GM12878 (cell line): ENCODE data around the gene TBKBP1.

Source experiments
- ESRRA ChIP-seq: IDR thresholded peaks from 2 replicates; pipeline ENCODE4 v1.6.1; 2012; ENCODE audit warnings: mild to moderate bottlenecking, low read length, improper control_type of control experiment
- FOXK2 ChIP-seq: fragments of 450-650 bp; IDR thresholded peaks from 2 replicates; pipeline ENCODE4 v1.6.1; 2017; ENCODE audit warnings: mild to moderate bottlenecking, moderate library complexity
- MAX ChIP-seq: IDR thresholded peaks from 2 replicates; pipeline ENCODE4 v1.6.1; 2012; ENCODE audit warnings: low read depth, low read length, improper control_type of control experiment
- MYC ChIP-seq: IDR thresholded peaks from 2 replicates; pipeline ENCODE4 v1.6.1; 2011; ENCODE audit warnings: mild to moderate bottlenecking, low read length, moderate library complexity, inconsistent platforms; ENCODE audit not compliant: insufficient read depth, insufficient replicate concordance, insufficient read length, severe bottlenecking
- NBN ChIP-seq: fragments of 450-650 bp; IDR thresholded peaks from 2 replicates; pipeline ENCODE4 v1.6.1; 2016
- NFXL1 ChIP-seq: fragments of 450-650 bp; IDR thresholded peaks from 2 replicates; pipeline ENCODE4 v1.6.1; 2017; ENCODE audit warnings: antibody characterized with exemption, mild to moderate bottlenecking, borderline replicate concordance
- NR2C2 ChIP-seq: IDR thresholded peaks from 2 replicates; pipeline ENCODE4 v1.6.1; 2011; ENCODE audit warnings: borderline replicate concordance, low read depth; ENCODE audit not compliant: control insufficient read depth, insufficient read length
- POLR2A ChIP-seq: IDR thresholded peaks from 2 replicates; pipeline ENCODE4 v1.6.1; 2011; ENCODE audit warnings: low read depth, mild to moderate bottlenecking, low read length
- POLR2AphosphoS5 ChIP-seq: IDR thresholded peaks from 2 replicates; pipeline ENCODE4 v1.6.1; 2011; ENCODE audit warnings: mild to moderate bottlenecking, low read length, inconsistent platforms
- RAD21 ChIP-seq: IDR thresholded peaks from 2 replicates; pipeline ENCODE4 v1.6.1; 2011; ENCODE audit warnings: mild to moderate bottlenecking, low read depth, low read length, moderate library complexity; ENCODE audit not compliant: insufficient read depth
- SIX5 ChIP-seq: IDR thresholded peaks from 2 replicates; pipeline ENCODE4 v1.6.1; 2011; ENCODE audit warnings: mild to moderate bottlenecking, low read depth, low read length, moderate library complexity; ENCODE audit not compliant: severe bottlenecking
- SRF ChIP-seq, 2 experiments: IDR thresholded peaks; 2 replicates each; pipeline ENCODE4 v1.6.1; 2011; ENCODE audit warnings: low read depth in 2 of 2, low read length in 2 of 2, mild to moderate bottlenecking in 1 of 2, moderate library complexity in 1 of 2
- YY1 ChIP-seq: IDR thresholded peaks from 2 replicates; pipeline ENCODE4 v1.6.1; 2011; ENCODE audit warnings: low read depth, mild to moderate bottlenecking, low read length
- TF ChIP-seq, protein P1 (sequence below), 3 experiments: IDR thresholded peaks in 2 of 3; conservative IDR thresholded peaks in 1 of 3; 2 replicates each; pipeline ENCODE4 v1.5.1; 2011; ENCODE audit warnings: low read depth in 3 of 3, low read length in 3 of 3, mild to moderate bottlenecking in 3 of 3, control low read depth in 2 of 3, moderate library complexity in 2 of 3, inconsistent platforms in 1 of 3, mixed read lengths in 1 of 3; ENCODE audit not compliant: control insufficient read depth in 2 of 3, insufficient read depth in 1 of 3; ENCODE audit errors: extremely low read depth in 1 of 3

GRCh38 chr17:47728214-47728877 is 34.4 kb downstream of the TBKBP1 start:
- TF ChIP-seq SIX5 (no peak), ESRRA (no peak), YY1 (no peak), POLR2A (no peak), SRF (IDR thresholded peaks at IDR 0.05; ENCODE audit: low read depth in 2 of 2, low read length in 2 of 2) (no peak), POLR2AphosphoS5 (no peak), MAX (no peak), NFXL1 (no peak), MYC (no peak), RAD21 (no peak), FOXK2 (no peak), NR2C2 (no peak), NBN (no peak)
- TF ChIP-seq, protein P1, sequence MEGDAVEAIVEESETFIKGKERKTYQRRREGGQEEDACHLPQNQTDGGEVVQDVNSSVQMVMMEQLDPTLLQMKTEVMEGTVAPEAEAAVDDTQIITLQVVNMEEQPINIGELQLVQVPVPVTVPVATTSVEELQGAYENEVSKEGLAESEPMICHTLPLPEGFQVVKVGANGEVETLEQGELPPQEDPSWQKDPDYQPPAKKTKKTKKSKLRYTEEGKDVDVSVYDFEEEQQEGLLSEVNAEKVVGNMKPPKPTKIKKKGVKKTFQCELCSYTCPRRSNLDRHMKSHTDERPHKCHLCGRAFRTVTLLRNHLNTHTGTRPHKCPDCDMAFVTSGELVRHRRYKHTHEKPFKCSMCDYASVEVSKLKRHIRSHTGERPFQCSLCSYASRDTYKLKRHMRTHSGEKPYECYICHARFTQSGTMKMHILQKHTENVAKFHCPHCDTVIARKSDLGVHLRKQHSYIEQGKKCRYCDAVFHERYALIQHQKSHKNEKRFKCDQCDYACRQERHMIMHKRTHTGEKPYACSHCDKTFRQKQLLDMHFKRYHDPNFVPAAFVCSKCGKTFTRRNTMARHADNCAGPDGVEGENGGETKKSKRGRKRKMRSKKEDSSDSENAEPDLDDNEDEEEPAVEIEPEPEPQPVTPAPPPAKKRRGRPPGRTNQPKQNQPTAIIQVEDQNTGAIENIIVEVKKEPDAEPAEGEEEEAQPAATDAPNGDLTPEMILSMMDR (IDR thresholded peaks at IDR 0.05 in 2 of 3, conservative IDR thresholded peaks at IDR 0.05 in 1 of 3; ENCODE audit: control insufficient read depth in 2 of 3, extremely low read depth in 1 of 3, insufficient read depth in 1 of 3, low read depth in 3 of 3, low read length in 3 of 3) = no peak
